ENCODE results near the gene TLCD4.
A peak's percentile ranks its signal among the peaks of the same experiment; 100 is the strongest.

Gene TLCD4

GRCh38 chr1:95095833-95096217 is 21.3 kb upstream of the TLCD4 start:
- ATAC-seq, result no peak
- no peak for DNase-seq

GRCh38 chr1:95096218-95096841 is 20.8 kb upstream of the TLCD4 start:
- DNase-seq (no peak), ATAC-seq (no peak)

DNA sequence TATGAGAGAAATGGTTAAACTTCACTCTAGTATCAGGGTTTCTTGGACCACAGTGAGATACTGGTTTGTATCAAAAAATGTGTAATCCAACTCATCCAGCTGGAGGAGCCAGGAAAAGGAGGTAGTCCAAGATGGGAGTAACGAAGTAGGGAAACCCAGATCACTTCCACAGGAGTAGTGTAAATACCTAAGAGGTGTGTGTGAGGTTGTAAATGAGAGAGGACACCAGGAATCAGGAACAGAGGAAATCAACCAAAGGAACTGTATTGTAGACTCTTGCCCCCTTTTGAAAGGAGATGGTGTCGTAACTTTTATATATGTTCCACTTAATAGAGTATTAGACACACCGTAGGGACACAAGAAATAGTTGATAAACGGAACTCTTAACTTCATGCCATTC is 19.7 kb upstream of the TLCD4 start:
- no peak for DNase-seq
- ATAC-seq, result no peak

GRCh38 chr1:95098196-95098595 is 19.0 kb upstream of the TLCD4 start:
- DNase-seq (no peak), ATAC-seq (no peak)

DNA sequence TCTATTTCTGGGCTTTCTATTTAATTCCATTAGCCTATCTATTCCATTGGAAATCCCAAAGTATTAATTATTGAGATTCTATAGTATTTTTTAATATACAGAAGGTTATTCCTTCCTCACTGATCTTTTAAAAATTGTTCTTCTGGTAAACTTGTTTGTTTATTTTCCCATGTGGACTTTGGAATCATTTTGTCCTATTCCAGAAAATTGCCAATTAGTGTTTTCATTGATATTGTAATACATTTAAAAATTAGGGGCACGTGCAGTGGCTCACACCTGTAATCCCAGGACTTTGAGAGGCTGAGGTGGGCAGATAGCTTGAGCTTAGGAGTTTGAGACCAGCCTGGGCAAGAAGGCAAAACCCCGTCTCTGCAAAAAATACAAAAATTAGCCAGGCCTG is 8.4 kb upstream of the TLCD4 start:
- ATAC-seq, result no peak
- DNase-seq, result no peak

GRCh38 chr1:95111014-95111413 is 6.1 kb upstream of the TLCD4 start:
- no peak for DNase-seq
- no peak for ATAC-seq

GRCh38 chr1:95113684-95114083 is 3.5 kb upstream of the TLCD4 start:
- no peak for ATAC-seq

DNA sequence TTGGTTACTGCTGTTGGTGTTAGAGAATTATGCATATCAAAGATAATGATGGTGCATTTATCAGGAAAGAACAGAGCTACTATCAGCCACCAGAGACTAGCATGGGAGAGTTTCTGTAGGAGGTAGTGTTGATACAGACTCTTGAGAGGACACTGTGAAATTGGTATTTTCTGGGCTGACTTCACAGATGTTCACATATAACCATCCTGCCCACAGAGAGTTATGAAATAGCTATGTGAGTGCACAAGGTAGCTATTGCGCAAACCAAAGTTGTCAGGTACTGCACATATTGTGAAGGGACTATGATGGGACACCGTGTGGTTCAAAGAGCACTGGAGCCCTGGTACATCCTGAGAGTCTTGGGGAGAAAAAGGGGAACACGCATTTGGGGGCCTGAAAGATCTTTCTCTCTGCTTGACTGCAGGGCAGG is 1.4 kb upstream of the TLCD4 start:
- DNase-seq (no peak), ATAC-seq (no peak)

More at GRCh38 chr1:95113684-95114083, 3.5 kb upstream of the TLCD4 start:
- no peak for DNase-seq

DNA sequence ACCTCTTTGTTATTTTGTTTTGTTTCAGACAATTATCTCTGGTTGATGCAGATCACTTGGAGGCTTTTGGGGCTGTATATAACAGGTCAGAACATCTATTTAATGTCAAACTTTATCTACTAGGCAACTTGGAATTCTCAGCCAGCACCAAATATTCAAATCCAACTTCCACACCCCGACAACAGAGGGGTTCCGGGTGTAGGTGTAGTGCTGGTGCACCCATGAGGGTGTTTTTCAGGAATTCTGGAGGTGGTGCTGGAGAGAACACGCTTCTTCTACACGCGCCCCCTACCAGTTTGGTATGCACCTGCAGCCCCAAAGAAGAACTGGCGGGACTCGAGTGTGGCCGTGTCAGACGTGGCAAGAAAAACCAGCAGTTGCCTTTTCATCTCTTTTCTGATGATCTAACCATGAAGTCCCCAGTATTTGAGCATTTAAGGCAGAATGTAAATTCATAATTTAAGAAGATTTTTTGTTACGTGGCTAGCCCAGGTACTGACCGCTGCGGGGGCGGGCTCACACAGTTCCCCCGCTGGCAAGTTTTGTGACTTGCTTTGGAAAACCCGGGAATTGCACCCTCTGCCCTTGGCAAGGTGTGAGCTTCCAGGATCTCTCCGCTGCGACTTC is 462 bp upstream of the TLCD4 start:
- DNase-seq (peak; percentile 56), ATAC-seq (peak; percentile 65)

DNA sequence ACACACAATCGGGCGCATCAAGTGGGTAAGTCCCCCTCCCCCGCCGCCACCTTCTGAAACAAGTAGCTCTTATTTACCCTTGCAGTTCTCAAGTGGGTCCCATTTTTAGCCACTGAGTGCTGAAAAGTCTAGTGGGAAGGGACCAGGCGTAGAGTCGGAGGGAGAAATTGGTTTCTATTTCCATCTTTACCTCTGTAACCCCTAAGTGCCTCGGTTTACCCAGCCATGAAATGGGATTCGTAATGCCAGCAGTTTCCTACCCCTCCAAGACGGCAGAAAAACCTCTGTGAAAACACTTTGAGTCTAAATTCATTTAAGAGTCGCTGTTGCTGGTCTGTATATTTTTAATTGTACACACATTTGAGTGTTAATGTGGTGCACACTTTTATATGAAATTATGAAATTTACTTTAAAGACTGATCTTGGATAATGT is 928 bp downstream of the TLCD4 start:
- ATAC-seq (no peak), DNase-seq (no peak)

- no peak for ATAC-seq
- DNase-seq, result no peak
Observed at GRCh38 chr1:95118710-95119109, 1.6 kb downstream of the TLCD4 start.

DNA sequence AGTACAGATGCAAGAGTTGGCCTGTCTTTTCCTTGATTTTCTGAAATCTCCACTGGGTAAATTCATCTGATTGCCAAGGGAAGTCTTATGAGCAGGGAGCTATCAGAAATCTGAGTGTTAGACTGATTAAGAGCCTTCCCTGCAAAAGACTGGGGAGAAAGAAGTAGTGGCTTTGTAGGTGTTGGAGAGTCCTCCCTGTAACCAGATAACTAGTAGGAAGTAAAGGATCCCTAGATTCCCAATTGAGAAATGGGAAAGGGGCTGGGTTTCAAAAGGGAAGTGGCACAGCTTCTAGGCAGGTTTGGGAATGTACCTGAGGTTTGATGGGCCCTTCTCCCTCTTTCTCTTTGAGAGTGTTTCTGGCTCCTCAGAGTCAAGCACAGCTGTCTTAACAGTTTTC is 2.1 kb downstream of the TLCD4 start:
- DNase-seq, result no peak
- ATAC-seq, result no peak

- ATAC-seq (no peak), DNase-seq (no peak)
Observed at GRCh38 chr1:95122151-95122697, 5.1 kb downstream of the TLCD4 start.

GRCh38 chr1:95124342-95124741 is 7.2 kb downstream of the TLCD4 start:
- no peak for ATAC-seq
- DNase-seq, result no peak

- ATAC-seq, result no peak
Observed at GRCh38 chr1:95126366-95126765, 9.2 kb downstream of the TLCD4 start.

DNA sequence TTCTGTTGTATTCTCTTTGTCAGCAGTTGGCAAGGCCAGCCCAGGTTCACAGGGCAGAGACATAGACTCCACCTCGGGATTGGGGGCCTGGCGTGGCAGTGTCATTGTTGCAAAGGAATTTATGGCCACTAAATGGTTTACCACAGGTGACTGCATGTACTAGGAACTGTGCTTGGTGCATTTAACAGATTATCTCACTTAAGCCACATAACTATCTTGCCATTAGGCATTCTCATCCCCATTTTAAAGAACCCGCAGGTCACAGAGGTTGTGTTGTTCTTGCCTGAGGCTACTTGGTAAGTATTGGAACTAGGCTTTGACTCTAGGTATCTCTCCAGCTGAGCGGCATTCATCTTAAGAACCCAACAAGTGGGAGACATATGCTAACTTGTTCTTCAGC is 9.7 kb downstream of the TLCD4 start:
- DNase-seq, result no peak

More at GRCh38 chr1:95126366-95126765, 9.2 kb downstream of the TLCD4 start:
- no peak for DNase-seq

DNA sequence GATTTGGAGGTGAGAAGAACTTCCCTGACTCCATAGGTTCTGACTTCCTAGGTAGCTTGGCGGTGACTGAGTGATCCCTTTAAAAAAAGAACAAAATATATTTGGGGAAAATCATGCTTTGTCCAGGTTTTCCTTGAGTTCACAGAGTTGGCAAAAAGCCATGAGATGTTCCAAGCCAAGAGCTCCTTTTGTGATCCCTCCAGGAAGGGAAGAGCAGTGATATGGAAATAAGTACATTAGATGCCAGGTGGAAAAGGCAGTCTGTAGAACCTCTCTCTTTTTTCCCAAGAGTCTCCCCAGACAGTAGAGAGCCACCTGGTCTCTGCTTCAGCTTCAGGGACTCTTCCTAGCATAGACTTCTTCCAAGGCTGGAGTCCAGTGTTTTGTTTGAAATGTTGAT is 10.2 kb downstream of the TLCD4 start:
- ATAC-seq (no peak), DNase-seq (no peak)

More for the DNA sequence above, 9.7 kb downstream of the TLCD4 start:
- no peak for ATAC-seq

DNA sequence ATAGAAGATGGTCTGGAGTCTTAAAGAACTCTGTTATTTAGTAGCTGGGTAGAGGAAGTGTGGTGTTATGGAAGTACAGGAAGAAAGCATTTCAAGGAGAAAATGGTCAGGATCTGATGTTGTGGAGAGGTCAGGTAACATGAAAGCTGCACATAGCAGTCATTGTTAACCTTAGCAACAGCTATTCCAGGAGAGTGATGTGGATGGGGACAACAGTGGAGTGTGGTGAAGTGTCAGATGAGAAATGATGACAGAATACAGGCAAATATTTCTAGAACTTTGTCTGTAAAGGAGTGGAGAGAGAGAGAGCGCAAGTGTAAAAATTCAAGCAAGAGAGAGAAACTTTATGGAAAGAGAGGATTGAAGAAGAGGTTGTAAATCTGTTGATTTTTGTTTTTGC is 15.6 kb downstream of the TLCD4 start:
- DNase-seq (no peak), ATAC-seq (no peak)

DNA sequence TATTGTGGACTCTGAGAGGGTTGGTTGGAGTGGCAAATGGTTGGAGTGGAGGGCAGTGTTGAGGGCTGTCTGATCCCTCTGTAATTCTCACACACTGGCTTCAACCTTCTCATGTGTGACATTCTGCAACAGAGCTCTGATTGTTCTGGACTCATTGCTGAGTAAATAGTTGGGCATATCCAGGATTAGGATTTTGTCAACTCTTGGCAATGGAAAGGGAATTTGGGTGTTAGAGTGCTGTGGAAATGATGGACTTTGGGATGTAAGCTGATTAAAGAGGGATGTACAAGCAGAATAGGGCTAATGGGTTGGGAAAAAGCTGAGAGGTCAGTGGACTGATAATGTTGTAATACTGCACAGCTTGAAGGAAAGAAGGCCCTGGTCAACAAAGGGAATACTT is 16.5 kb downstream of the TLCD4 start:
- DNase-seq, result no peak
- ATAC-seq, result no peak

GRCh38 chr1:95138223-95138622 is 21.1 kb downstream of the TLCD4 start:
- DNase-seq, result no peak
- ATAC-seq, result no peak

- ATAC-seq, result no peak
- DNase-seq, result no peak
Observed at GRCh38 chr1:95139039-95139438, 21.9 kb downstream of the TLCD4 start.

- ATAC-seq (no peak), DNase-seq (no peak)
Observed at GRCh38 chr1:95140791-95141190, 23.6 kb downstream of the TLCD4 start.

- no peak for DNase-seq
Observed at GRCh38 chr1:95145493-95145892, 28.3 kb downstream of the TLCD4 start.

DNA sequence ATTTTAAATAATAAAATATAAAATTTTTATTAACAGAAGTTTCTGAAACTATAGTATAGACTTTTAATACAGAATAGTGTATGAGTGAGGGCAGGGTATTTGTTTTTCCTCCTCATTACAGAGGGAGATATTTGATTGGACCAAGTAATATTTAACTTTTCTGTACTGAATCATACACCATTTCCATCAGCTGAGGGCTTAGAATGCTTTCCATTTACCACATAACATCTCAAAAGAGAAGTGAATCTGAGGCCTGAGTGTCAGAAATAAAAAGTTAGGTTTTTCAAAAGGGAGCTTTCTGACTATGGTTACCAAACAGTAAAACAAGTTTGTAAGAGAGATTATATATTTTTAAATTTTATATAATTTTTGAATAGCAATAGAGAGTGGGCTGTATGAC is 29.5 kb downstream of the TLCD4 start:
- DNase-seq (no peak), ATAC-seq (peak; percentile 36)

More at GRCh38 chr1:95145493-95145892, 28.3 kb downstream of the TLCD4 start:
- ATAC-seq, result no peak

Measured in stimulated activated naive CD8-positive, alpha-beta T cell treated with anti-CD3 and anti-CD28 coated beads, Interleukin-15, Interleukin-2, amounts not matched to agents 100 U/mL and 50 U/mL, for 24 hours (primary cell).